ENCODE data around the gene MSH6. TPM values are rescaled to one million over a fixed set of nuclear protein-coding genes. Genes with fewer than 3 reads are reported as not detected.
A peak's percentile ranks its signal among the peaks of the same experiment; 100 is the strongest.

The MSH6 gene
- total and polyA plus RNA-seq, 2 of the 13 experiments (the other 11 are each of a cell fraction or from before 2014, with no cell fraction given) = 20.8 to 113 TPM

DNA sequence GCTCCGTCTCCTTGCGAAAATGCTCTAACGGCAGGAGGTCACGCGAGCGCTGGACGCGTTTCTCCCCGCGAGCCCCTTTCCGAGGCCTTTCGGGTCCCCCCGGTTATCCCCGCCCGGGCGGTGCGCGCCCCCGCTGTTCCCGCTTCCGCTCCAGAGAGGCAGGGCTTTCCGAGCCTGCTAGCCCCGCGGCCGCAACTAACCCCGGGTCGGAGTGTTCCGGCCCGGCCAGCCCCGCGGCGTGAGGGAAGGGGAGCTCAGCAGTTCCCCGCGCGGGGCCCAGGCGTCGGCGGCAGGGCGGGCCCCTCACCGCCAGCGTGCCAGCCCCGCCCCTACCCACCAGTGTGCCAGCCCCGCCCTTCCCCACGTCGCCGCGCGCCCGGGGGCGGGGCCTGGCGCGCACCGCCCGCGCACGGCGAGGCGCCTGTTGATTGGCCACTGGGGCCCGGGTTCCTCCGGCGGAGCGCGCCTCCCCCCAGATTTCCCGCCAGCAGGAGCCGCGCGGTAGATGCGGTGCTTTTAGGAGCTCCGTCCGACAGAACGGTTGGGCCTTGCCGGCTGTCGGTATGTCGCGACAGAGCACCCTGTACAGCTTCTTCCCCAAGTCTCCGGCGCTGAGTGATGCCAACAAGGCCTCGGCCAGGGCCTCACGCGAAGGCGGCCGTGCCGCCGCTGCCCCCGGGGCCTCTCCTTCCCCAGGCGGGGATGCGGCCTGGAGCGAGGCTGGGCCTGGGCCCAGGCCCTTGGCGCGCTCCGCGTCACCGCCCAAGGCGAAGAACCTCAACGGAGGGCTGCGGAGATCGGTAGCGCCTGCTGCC lies at the start of gene MSH6 (continued):
- TF ChIP-seq, protein P1, sequence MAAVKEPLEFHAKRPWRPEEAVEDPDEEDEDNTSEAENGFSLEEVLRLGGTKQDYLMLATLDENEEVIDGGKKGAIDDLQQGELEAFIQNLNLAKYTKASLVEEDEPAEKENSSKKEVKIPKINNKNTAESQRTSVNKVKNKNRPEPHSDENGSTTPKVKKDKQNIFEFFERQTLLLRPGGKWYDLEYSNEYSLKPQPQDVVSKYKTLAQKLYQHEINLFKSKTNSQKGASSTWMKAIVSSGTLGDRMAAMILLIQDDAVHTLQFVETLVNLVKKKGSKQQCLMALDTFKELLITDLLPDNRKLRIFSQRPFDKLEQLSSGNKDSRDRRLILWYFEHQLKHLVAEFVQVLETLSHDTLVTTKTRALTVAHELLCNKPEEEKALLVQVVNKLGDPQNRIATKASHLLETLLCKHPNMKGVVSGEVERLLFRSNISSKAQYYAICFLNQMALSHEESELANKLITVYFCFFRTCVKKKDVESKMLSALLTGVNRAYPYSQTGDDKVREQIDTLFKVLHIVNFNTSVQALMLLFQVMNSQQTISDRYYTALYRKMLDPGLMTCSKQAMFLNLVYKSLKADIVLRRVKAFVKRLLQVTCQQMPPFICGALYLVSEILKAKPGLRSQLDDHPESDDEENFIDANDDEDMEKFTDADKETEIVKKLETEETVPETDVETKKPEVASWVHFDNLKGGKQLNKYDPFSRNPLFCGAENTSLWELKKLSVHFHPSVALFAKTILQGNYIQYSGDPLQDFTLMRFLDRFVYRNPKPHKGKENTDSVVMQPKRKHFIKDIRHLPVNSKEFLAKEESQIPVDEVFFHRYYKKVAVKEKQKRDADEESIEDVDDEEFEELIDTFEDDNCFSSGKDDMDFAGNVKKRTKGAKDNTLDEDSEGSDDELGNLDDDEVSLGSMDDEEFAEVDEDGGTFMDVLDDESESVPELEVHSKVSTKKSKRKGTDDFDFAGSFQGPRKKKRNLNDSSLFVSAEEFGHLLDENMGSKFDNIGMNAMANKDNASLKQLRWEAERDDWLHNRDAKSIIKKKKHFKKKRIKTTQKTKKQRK (IDR thresholded peaks at IDR 0.05; ENCODE audit: low read length) = no peak
- TF ChIP-seq ZNF12 (CRISPR knock-in tag; IDR thresholded peaks at IDR 0.05) (no peak; the same call in 1 of the 2 replicates), MBD4 (IDR thresholded peaks at IDR 0.05; ENCODE audit: borderline replicate concordance, low read length) (no peak), SIN3B (IDR thresholded peaks at IDR 0.05; ENCODE audit: low read length) (no peak), MED13 (CRISPR knock-in tag; IDR thresholded peaks at IDR 0.05) (no peak; the same call in 1 of the 2 replicates), NFIB (CRISPR knock-in tag; IDR thresholded peaks at IDR 0.05; ENCODE audit: borderline replicate concordance) (no peak), ATF1 (CRISPR knock-in tag; IDR thresholded peaks at IDR 0.05) (no peak), DNMT1 (CRISPR knock-in tag; IDR thresholded peaks at IDR 0.05) (0 out of 2 replicates have a peak, but pooled peaks have one; percentile 52), DMAP1 (CRISPR knock-in tag; IDR thresholded peaks at IDR 0.05) (peak; percentile 87), ZNF530 (CRISPR knock-in tag; IDR thresholded peaks at IDR 0.05; ENCODE audit: low read depth) (no peak), SAP130 (CRISPR knock-in tag; IDR thresholded peaks at IDR 0.05; ENCODE audit: low read depth) (peak; percentile 68), ZNF160 (CRISPR knock-in tag; IDR thresholded peaks at IDR 0.05) (no peak; the same call in none of the 2 replicates), ZNF549 (CRISPR knock-in tag; IDR thresholded peaks at IDR 0.05) (0 out of 2 replicates have a peak, but pooled peaks have one; percentile 50), ZNF274 (CRISPR knock-in tag; IDR thresholded peaks at IDR 0.05) (peak; percentile 97), ZNF230 (CRISPR knock-in tag; IDR thresholded peaks at IDR 0.05) (peak; percentile 89), SMAD1 (CRISPR knock-in tag; IDR thresholded peaks at IDR 0.05; ENCODE audit: borderline replicate concordance, low read depth) (0 out of 2 replicates have a peak, but pooled peaks have one; percentile 90), FOXJ3 (CRISPR knock-in tag; IDR thresholded peaks at IDR 0.05; ENCODE audit: borderline replicate concordance) (peak; percentile 39; the same call in 1 of the 2 replicates), STAT5B (CRISPR knock-in tag; IDR thresholded peaks at IDR 0.05) (0 out of 2 replicates have a peak, but pooled peaks have one; percentile 41), PHF20 (CRISPR knock-in tag; IDR thresholded peaks at IDR 0.05) (peak; percentile 69), PAX8 (CRISPR knock-in tag; IDR thresholded peaks at IDR 0.05; ENCODE audit: borderline replicate concordance) (no peak), RBM22 (optimal IDR thresholded peaks at IDR 0.05; ENCODE audit: low read length) (no peak), TBP (CRISPR knock-in tag; IDR thresholded peaks at IDR 0.05) (no peak)
- TF ChIP-seq, protein P2, sequence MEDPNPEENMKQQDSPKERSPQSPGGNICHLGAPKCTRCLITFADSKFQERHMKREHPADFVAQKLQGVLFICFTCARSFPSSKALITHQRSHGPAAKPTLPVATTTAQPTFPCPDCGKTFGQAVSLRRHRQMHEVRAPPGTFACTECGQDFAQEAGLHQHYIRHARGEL (CRISPR knock-in tag; IDR thresholded peaks at IDR 0.05) = 0 out of 2 replicates have a peak, but pooled peaks have one; percentile 49
- TF ChIP-seq, protein P3, sequence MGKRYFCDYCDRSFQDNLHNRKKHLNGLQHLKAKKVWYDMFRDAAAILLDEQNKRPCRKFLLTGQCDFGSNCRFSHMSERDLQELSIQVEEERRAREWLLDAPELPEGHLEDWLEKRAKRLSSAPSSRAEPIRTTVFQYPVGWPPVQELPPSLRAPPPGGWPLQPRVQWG (CRISPR knock-in tag; IDR thresholded peaks at IDR 0.05; ENCODE audit: borderline replicate concordance, low read depth) = 0 out of 2 replicates have a peak, but pooled peaks have one; percentile 40
- TF ChIP-seq, protein P4, sequence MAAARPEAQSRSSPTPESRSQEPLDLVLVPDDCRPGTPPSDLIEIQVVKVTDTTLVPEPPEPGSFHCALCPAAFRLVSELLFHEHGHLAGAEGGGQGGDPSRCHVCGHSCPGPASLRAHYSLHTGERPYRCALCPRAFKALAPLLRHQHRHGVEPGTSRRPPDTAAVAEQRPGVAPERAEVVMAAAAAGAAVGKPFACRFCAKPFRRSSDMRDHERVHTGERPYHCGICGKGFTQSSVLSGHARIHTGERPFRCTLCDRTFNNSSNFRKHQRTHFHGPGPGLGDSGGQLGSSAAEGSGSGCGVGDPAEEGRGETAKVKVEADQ (CRISPR knock-in tag; IDR thresholded peaks at IDR 0.05; ENCODE audit: borderline replicate concordance) = peak; percentile 92
- TF ChIP-seq, protein P5, sequence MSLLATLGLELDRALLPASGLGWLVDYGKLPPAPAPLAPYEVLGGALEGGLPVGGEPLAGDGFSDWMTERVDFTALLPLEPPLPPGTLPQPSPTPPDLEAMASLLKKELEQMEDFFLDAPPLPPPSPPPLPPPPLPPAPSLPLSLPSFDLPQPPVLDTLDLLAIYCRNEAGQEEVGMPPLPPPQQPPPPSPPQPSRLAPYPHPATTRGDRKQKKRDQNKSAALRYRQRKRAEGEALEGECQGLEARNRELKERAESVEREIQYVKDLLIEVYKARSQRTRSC (CRISPR knock-in tag; IDR thresholded peaks at IDR 0.05; ENCODE audit: low read depth) = no peak
